GM23248 (cell line): ENCODE data around the gene MAF.

Experiments
- EZH2 ChIP-seq: fragments of 200-600 bp; sonication (generic); IDR thresholded peaks from 2 replicates; pipeline ENCODE4 v1.6.1; 2018; ENCODE audit warnings: antibody characterized with exemption, mild to moderate bottlenecking; ENCODE audit not compliant: insufficient read depth, poor library complexity, severe bottlenecking
- EZH2phosphoT487 ChIP-seq: fragments of 200-600 bp; sonication (generic); IDR thresholded peaks from 2 replicates; pipeline ENCODE4 v1.6.1; 2018; ENCODE audit warnings: antibody characterized with exemption, moderate library complexity, mild to moderate bottlenecking, low read depth; ENCODE audit not compliant: insufficient read depth

- TF ChIP-seq EZH2phosphoT487 (no peak), EZH2 (no peak)
These were observed 774 bp upstream of the MAF start for GRCh38 chr16:79601092-79601930.
